Measurements from ENCODE around the gene NPTXR.

GRCh38 chr22:38846412-38846811 is 2.6 kb upstream of the NPTXR start:
- TF ChIP-seq, protein P1, sequence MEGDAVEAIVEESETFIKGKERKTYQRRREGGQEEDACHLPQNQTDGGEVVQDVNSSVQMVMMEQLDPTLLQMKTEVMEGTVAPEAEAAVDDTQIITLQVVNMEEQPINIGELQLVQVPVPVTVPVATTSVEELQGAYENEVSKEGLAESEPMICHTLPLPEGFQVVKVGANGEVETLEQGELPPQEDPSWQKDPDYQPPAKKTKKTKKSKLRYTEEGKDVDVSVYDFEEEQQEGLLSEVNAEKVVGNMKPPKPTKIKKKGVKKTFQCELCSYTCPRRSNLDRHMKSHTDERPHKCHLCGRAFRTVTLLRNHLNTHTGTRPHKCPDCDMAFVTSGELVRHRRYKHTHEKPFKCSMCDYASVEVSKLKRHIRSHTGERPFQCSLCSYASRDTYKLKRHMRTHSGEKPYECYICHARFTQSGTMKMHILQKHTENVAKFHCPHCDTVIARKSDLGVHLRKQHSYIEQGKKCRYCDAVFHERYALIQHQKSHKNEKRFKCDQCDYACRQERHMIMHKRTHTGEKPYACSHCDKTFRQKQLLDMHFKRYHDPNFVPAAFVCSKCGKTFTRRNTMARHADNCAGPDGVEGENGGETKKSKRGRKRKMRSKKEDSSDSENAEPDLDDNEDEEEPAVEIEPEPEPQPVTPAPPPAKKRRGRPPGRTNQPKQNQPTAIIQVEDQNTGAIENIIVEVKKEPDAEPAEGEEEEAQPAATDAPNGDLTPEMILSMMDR (IDR thresholded peaks at IDR 0.05; ENCODE audit: low read depth, low read length, poor library complexity, severe bottlenecking), result no peak
- TF ChIP-seq EZH2phosphoT487 (IDR thresholded peaks at IDR 0.05; ENCODE audit: borderline replicate concordance, low read length), result no peak
